Fibroblast of skin of left quadriceps (primary cell): ENCODE results near the gene PLEKHG2.
A peak's percentile ranks its signal among the peaks of the same experiment; 100 is the strongest.
"Not testable (repeated sequence)": the region's sequence is repeated elsewhere in the genome, so short reads cannot be mapped to it uniquely, and the experiment has no call there.

Experiments used
- DNase-seq, 2 experiments: peaks; one replicate each; pipeline ENCODE4 v3.0.0-alpha.2; 2013; ENCODE audit warnings: low read depth in 2 of 2

The PLEKHG2 gene

GRCh38 chr19:39412100-39412866 lies at the start of gene PLEKHG2:
Gene PLEKHG2, plus strand, starts transcription at chr19:39412669. Its CDS starts 1,418 bp downstream, at chr19:39414087.
- DNase-seq, result peak; percentile 100

DNA sequence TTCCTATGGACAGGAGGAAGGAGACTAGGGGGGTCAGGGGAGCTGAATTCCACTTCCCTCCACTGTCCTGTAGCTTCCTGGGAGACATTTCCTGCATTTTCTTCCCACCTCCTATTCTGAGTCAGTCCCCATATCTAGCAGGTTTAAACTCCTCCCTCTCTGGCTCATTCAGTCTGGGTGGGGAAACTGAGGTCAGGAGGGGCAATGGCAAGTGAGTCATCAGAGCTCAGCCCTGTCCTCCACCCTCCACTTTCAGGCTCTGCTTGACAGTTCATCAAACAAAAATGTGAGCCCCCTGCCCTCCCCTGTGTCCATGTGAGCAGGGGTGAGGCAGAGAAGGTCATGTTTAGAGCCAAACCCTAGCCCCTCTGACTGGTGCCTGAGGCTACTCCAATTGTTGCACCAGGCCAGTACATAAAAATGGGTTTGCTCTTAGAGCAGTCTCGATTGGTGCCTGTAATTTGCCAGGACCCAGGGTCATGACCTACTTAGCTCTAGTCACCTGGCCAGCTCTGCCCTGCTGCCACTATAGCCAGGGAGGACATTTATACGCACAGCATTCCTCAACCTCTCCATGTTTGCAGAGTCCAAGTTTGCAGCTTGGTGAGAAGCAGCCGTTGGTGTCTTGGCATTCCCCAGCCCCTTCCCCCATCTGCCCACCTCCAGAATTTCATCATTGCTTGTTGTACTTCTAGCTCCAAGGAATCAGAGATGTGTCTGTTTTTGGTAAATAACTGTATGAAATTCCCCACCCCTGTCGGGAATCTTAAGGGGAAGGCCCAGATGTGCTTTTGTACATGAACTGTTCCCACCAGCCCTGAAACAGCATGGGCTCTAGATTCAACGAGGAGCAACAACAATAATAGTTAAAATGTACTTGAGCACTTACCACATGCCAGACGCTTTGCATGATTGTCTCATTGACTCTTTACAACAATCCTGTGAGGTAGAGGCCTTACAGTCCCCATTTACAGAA lies 49.5 kb upstream of the PLEKHG2 start:
- peak; percentile 46 to 50 for DNase-seq

GRCh38 chr19:39363901-39364457 lies 48.5 kb upstream of the PLEKHG2 start:
- DNase-seq, result peak; percentile 55 to 61

DNA sequence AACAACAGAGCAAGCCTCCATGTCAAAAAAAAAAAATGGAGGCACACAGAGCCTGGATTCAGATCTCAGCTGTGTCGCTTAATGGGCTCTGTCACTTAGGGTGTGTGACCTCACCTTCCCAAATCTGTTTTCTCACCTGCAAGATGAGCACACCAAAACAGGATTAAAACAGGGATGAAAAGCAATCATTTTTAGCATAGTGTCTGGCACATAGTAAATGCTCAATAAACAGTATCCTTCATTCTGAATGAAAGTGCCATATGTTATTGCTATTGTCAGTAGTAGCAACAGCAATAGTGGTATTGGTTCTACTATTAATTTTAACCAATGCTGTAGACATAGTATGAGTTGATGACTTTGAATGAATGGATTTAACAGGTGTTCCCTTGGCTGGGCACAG lies 46.9 kb upstream of the PLEKHG2 start:
- DNase-seq, result no peak

GRCh38 chr19:39369200-39369599 lies 43.3 kb upstream of the PLEKHG2 start:
- DNase-seq, result no peak

DNA sequence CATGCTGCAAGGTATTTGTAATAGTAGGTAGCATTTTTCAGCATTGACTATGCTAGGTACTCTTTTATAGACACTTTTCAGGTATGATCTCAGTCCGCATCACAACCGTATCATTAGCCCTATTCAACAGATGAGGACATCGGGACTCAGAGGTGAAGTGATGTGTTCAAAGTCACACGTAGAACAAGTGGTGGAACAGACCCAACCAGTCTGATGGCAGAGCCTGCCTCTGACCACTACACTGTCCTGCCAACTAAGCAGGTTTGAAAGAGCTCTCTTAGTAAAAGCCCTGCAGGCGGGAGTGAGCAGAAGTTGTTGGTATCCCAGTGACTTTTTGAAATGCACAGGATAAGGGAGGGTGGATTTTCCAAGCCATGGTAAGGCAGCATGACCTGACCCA lies 41.7 kb upstream of the PLEKHG2 start:
- DNase-seq, result no peak

DNA sequence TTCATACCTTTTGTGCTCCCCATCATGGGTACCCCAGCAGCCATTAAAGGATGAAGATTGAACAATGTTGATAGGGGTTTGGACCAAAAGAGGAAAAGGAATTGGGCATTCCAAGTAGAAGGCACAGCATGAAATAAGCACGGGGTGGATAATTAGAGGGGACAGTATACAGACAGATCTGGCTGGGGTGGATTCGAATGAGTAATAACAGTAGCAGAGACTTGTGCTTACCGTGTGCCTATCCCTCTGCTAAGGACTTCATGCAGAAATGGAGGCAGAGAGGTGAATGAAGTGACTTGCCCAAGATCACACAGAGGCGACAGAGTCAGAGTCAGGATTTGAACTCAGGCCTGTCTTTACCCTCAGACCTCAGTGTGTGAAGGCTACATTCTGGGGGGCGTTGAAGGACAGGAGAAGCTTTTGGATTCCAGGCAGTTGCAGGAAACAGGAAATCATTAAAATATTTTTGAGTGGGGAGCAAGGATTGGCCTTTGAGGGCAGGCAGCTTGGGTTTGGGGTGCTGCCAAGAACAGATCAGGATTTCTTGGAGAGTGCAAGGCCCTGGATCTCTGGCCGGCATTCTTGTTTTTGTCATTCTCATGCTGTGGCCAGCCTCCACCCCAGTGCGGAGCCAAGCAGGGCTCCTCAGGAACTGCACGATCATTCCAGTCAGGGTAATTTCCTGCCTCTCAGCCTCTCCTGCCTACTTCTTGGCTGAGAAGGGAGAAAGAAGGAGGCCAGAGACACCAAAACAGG lies 40.2 kb upstream of the PLEKHG2 start:
- peak; percentile 92 for DNase-seq

GRCh38 chr19:39372941-39373340 lies 39.5 kb upstream of the PLEKHG2 start:
- no peak for DNase-seq

- no peak for DNase-seq
Observed at GRCh38 chr19:39375929-39376328, 36.5 kb upstream of the PLEKHG2 start.

DNA sequence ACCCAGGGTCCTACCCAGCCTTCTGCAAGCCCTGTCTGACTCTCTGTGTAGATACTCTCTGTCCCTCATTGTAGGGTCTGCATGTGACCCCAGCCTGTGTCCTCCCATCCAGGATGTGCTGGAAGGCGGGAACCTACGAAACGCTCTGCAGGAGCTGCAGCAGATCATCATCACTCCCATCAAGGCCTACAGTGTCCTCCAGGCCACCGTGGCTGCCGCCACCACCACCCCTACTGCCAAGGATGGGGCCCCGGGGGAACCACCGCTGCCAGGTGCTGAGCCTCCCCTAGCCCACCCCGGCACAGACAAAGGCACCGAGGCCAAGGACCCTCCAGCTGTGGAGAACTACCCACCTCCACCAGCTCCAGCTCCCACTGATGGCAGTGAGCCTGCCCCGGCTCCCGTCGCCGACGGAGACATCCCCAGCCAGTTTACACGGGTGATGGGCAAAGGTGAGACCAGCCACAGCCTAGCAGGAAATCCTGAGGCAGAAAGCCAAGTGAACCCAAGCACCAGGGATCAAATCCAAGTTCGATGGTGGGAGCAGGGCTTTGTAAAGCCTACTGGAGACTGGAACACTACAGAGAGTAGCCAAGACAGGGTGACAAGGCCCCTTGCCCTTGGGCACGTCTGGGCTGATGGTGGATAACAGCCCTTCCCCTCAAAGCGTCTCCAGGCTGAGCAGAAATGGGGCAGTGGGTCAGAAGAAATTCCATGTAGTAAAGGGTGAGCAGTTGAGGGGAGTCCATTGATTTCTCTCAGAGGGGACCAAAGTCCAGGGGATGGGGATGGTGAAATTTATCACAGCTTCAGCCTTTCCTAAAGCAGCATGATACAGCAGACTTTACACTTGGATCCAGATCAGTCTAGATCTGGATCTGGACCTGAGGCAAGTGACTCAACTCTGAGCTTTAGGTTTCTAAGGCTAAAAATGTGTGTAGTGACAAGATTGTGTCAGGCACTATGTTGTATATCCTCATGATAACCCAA lies 34.8 kb upstream of the PLEKHG2 start:
- no peak for DNase-seq

DNA sequence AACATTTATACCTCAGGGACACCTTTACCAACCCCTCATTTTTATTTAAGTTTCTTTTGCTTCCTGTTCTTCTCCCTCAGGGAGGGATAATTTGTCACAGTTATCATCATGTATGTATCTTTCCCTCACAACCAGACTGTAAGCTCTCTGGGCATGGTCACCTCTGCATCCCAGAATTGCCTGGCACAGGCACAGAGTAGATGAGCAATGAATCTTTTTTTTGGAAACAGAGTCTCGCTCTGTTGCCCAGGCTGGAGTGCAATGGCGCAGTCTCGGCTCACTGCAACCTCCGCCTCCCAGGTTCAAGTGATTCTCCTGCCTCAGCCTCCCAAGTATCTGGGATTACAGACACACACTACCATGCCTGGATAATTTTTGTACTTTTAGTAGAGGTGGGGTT lies 33.1 kb upstream of the PLEKHG2 start:
- DNase-seq, result not testable (repeated sequence)

GRCh38 chr19:39379865-39380396 lies 32.5 kb upstream of the PLEKHG2 start:
- no peak for DNase-seq

- no peak for DNase-seq
Observed at GRCh38 chr19:39380521-39381502, 31.7 kb upstream of the PLEKHG2 start.

GRCh38 chr19:39381910-39382611 lies 30.4 kb upstream of the PLEKHG2 start:
- DNase-seq, result no peak

- DNase-seq, result no peak
Observed at GRCh38 chr19:39382991-39383828, 29.3 kb upstream of the PLEKHG2 start.

GRCh38 chr19:39384839-39385568 lies 27.5 kb upstream of the PLEKHG2 start:
- DNase-seq, result no peak
